Astrocyte (in vitro differentiated cells and primary cell): Measurements from ENCODE around the gene XPNPEP1. TPM values are rescaled to one million over a fixed set of nuclear protein-coding genes. Genes with fewer than 3 reads are reported as not detected.

Experiments used
- DNase-seq: peaks from one replicate; pipeline ENCODE4 v3.0.0-alpha.2; 2010; ENCODE audit warnings: low read depth
- FAIRE-seq: peaks from 2 replicates; lab custom pipeline; 2011; peaks lifted over from hg19 to GRCh38; lab: Jason Lieb, UNC
- H2AFZ ChIP-seq: 2 replicates; pipeline ENCODE4 v1.6.0; 2012; ENCODE audit warnings: low read depth, low read length, inconsistent platforms
- H3K27ac ChIP-seq: 2 replicates; pipeline ENCODE4 v1.5.1; 2011; ENCODE audit warnings: low read depth, low read length, inconsistent platforms
- H3K27me3 ChIP-seq: 2 replicates; pipeline ENCODE4 v1.6.0; 2011; ENCODE audit warnings: low read length, inconsistent platforms; ENCODE audit not compliant: insufficient read depth
- H3K36me3 ChIP-seq: 2 replicates; pipeline ENCODE4 v1.5.1; 2011; ENCODE audit warnings: low read length, inconsistent platforms; ENCODE audit not compliant: insufficient read depth
- H3K4me1 ChIP-seq: 2 replicates; pipeline ENCODE4 v1.5.1; 2011; ENCODE audit warnings: low read length, inconsistent platforms; ENCODE audit not compliant: insufficient read depth
- H3K4me2 ChIP-seq: 2 replicates; pipeline ENCODE4 v1.6.0; 2012; ENCODE audit warnings: low read length, inconsistent platforms
- H3K4me3 ChIP-seq: 2 replicates; pipeline ENCODE4 v1.5.1; 2011; ENCODE audit warnings: low read depth, mild to moderate bottlenecking, low read length, inconsistent platforms; ENCODE audit not compliant: insufficient read depth
- H3K79me2 ChIP-seq: 2 replicates; pipeline ENCODE4 v1.6.0; 2012; ENCODE audit warnings: mild to moderate bottlenecking, low read length, inconsistent platforms; ENCODE audit not compliant: insufficient read depth
- H3K9ac ChIP-seq: 2 replicates; pipeline ENCODE4 v1.6.0; 2012; ENCODE audit warnings: mild to moderate bottlenecking, low read length, inconsistent platforms
- H3K9me3 ChIP-seq: 2 replicates; pipeline ENCODE4 v1.5.1; 2012; ENCODE audit warnings: low read depth, mild to moderate bottlenecking, low read length, inconsistent platforms; ENCODE audit not compliant: insufficient read depth
- H4K20me1 ChIP-seq: 2 replicates; pipeline ENCODE4 v1.6.0; 2012; ENCODE audit warnings: low read length, inconsistent platforms; ENCODE audit not compliant: insufficient read depth
- H3K27ac Mint-ChIP-seq: one replicate; pipeline ENCODE4 v1.8.0; 2021; ENCODE audit warnings: mild to moderate bottlenecking, mixed read lengths; ENCODE audit not compliant: unreplicated experiment
- H3K27me3 Mint-ChIP-seq: one replicate; pipeline ENCODE4 v1.8.0; 2021; ENCODE audit warnings: low read depth, mixed read lengths; ENCODE audit not compliant: unreplicated experiment
- H3K36me3 Mint-ChIP-seq: one replicate; pipeline ENCODE4 v1.8.0; 2021; ENCODE audit warnings: low read depth, mixed read lengths; ENCODE audit not compliant: unreplicated experiment
- H3K4me1 Mint-ChIP-seq: one replicate; pipeline ENCODE4 v1.8.0; 2021; ENCODE audit warnings: low read depth, mixed read lengths; ENCODE audit not compliant: unreplicated experiment
- H3K4me3 Mint-ChIP-seq: one replicate; pipeline ENCODE4 v1.8.0; 2021; ENCODE audit warnings: mild to moderate bottlenecking, moderate library complexity, mixed read lengths; ENCODE audit not compliant: unreplicated experiment
- H3K9me3 Mint-ChIP-seq: one replicate; pipeline ENCODE4 v1.8.0; 2021; ENCODE audit warnings: mild to moderate bottlenecking, mixed read lengths; ENCODE audit not compliant: unreplicated experiment
- EZH2 ChIP-seq: IDR thresholded peaks from 2 replicates; pipeline ENCODE4 v1.6.1; 2012; ENCODE audit warnings: mild to moderate bottlenecking, low read length, inconsistent platforms; ENCODE audit not compliant: insufficient read depth
- total RNA-seq: library from RNA; stranded (reverse); gene quantifications from 2 replicates; pipeline ENCODE4 v1.2.1, GENCODE V29; 2021
- TF ChIP-seq, protein P1 (sequence below): IDR thresholded peaks from 2 replicates; pipeline ENCODE4 v1.5.1; 2011; ENCODE audit warnings: low read depth, mild to moderate bottlenecking, inconsistent platforms, low read length, moderate library complexity; ENCODE audit not compliant: insufficient read depth

XPNPEP1 gene
- total RNA-seq, 1 donor from 2014 or later, result 100 TPM

DNA sequence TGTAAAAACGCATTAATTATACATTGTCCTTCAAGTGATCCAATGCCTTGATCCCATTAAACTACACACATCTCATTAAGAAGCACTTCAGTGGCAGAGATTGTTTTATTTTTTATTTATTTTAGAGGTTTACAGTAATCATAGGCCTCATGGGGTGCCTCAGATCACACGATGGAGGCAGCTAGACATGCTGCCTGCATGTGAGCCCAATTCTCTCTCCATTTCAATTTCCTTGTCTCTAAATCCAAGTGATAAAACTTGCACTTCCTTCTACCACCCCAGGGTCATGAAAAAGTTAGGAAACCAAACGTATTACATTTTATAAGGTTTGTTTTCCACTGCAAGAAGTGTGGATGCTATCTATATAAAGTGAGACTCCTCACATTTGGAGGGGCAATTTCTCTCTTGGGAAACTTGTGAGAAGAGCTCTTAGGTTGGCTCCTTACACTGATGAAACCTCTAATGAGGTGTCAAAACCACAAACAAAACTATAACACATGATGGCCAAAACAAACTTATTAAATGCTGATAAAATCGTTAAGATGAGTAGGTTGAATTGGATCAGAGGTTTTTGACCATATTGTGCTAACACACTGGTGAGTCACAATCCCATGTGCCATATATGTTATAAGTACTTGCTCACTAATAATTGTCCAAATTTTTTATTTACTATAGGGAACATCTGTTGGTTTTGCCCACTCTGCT, 22.3 kb upstream of the XPNPEP1 start:
- Histone ChIP-seq H3K4me2 (no peak overlapping the region), H3K27ac (no peak overlapping the region), H3K4me1 (no peaks in the 10 kb centered on the region), H3K4me3 (no peak overlapping the region), H3K9me3 (no peaks in the 10 kb centered on the region), H2AFZ (no peak overlapping the region), H4K20me1 (no peaks in the 10 kb centered on the region), H3K79me2 (no peaks in the 10 kb centered on the region), H3K36me3 (no peaks in the 10 kb centered on the region), H3K27me3 (no peaks in the 10 kb centered on the region), H3K9ac (no peak overlapping the region)
- Mint-ChIP-seq H3K27ac (no peak overlapping the region), H3K4me3 (no peak overlapping the region), H3K4me1 (peaks cover 3% of the 10 kb centered on the region), H3K9me3 (peaks cover 2% of the 10 kb centered on the region), H3K27me3 (peaks cover 6% of the 10 kb centered on the region), H3K36me3 (peaks cover 20% of the 10 kb centered on the region)
- DNase-seq, result no peak
- TF ChIP-seq EZH2, result no peak
- TF ChIP-seq, protein P1, sequence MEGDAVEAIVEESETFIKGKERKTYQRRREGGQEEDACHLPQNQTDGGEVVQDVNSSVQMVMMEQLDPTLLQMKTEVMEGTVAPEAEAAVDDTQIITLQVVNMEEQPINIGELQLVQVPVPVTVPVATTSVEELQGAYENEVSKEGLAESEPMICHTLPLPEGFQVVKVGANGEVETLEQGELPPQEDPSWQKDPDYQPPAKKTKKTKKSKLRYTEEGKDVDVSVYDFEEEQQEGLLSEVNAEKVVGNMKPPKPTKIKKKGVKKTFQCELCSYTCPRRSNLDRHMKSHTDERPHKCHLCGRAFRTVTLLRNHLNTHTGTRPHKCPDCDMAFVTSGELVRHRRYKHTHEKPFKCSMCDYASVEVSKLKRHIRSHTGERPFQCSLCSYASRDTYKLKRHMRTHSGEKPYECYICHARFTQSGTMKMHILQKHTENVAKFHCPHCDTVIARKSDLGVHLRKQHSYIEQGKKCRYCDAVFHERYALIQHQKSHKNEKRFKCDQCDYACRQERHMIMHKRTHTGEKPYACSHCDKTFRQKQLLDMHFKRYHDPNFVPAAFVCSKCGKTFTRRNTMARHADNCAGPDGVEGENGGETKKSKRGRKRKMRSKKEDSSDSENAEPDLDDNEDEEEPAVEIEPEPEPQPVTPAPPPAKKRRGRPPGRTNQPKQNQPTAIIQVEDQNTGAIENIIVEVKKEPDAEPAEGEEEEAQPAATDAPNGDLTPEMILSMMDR, result no peak
- no peak for FAIRE-seq

DNA sequence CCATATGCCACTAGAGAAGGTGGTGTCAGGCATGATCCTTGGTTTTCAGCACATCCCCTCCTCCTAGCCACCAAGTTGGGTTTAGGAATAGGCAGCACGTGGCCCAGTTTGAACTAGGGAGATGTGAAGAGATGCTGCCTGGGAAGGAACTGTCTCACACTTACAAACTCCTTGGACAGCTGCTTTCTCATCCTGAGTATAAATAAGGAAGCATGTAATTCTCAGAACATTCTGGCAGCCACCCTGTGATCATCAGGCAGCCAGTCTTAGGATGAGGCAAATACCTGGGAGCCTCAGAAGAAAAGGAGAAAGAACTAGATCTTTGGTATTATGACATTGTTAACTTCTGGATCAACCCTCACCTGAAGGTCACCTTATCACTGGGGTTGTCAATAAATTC, 21.3 kb upstream of the XPNPEP1 start:
- H3K4me1 Mint-ChIP-seq, result peaks cover 3% of the 10 kb centered on the region
- Histone ChIP-seq H3K4me1 (no peaks in the 10 kb centered on the region), H3K9me3 (no peaks in the 10 kb centered on the region), H3K79me2 (no peaks in the 10 kb centered on the region), H4K20me1 (no peaks in the 10 kb centered on the region), H3K4me2 (no peak overlapping the region), H3K27ac (no peak overlapping the region), H3K27me3 (no peaks in the 10 kb centered on the region), H3K9ac (no peak overlapping the region), H3K36me3 (no peaks in the 10 kb centered on the region), H2AFZ (no peak overlapping the region), H3K4me3 (no peak overlapping the region)
- H3K9me3 Mint-ChIP-seq, result peaks cover 2% of the 10 kb centered on the region
- H3K4me3 Mint-ChIP-seq, result no peak overlapping the region
- FAIRE-seq, result no peak
- H3K27ac Mint-ChIP-seq, result no peak overlapping the region
- no peak for TF ChIP-seq EZH2
- TF ChIP-seq, protein P1, result no peak
- peaks cover 6% of the 10 kb centered on the region for H3K27me3 Mint-ChIP-seq
- DNase-seq, result no peak
- H3K36me3 Mint-ChIP-seq, result peaks cover 13% of the 10 kb centered on the region

DNA sequence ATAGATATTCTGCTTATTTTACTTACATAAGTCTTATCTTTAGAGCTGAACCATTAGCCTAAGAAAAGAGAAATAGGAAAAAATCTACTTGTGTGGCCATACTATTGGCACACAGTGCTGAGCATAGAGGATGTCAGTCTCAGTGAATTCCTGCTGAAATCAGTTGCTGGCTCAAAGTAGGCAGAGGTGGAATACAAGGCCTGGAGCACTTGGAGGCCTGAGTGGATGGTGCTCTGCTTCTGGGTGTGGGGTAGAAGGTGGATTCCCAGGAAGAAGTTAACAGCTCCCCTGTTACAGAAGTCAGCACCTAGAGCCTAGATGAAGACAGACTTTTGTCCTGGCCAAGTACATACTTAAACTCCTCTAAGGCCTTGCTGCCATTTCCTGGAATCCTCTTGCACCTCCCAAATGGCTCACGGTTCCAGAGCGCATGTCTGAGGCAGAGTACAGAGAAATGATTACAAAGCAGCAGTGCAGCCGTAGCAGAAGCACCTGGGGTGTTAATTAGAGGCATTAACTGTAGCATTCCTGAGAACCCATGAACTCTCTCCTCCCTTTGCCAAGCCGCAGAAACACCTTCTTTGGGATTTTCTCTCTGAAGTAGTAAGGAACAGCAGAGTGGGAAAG, 18.0 kb upstream of the XPNPEP1 start:
- Histone ChIP-seq H2AFZ (no peak overlapping the region), H3K4me3 (no peak overlapping the region), H3K36me3 (no peaks in the 10 kb centered on the region), H3K4me2 (no peak overlapping the region), H3K4me1 (no peaks in the 10 kb centered on the region), H3K27me3 (no peaks in the 10 kb centered on the region), H4K20me1 (no peaks in the 10 kb centered on the region), H3K9me3 (no peaks in the 10 kb centered on the region), H3K9ac (no peak overlapping the region), H3K79me2 (no peaks in the 10 kb centered on the region), H3K27ac (no peak overlapping the region)
- DNase-seq (no peak), FAIRE-seq (no peak)
- peaks cover 3% of the 10 kb centered on the region for H3K4me1 Mint-ChIP-seq
- H3K36me3 Mint-ChIP-seq, result peaks cover 4% of the 10 kb centered on the region
- peaks cover 2% of the 10 kb centered on the region for H3K9me3 Mint-ChIP-seq
- no peak overlapping the region for H3K4me3 Mint-ChIP-seq
- H3K27ac Mint-ChIP-seq, result no peak overlapping the region
- no peak for TF ChIP-seq EZH2
- TF ChIP-seq, protein P1, result no peak
- H3K27me3 Mint-ChIP-seq, result peaks cover 6% of the 10 kb centered on the region
